SU-DHL-6 (cell line): ENCODE data around the gene EML4.

Experiments used
- EZH2phosphoT487 ChIP-seq: fragments of 200-600 bp; sonication (generic), shearing (Covaris generic); conservative IDR thresholded peaks from 2 replicates; pipeline ENCODE4 v1.6.1; 2018; ENCODE audit warnings: mild to moderate bottlenecking, antibody characterized with exemption, low read length, moderate library complexity, mixed read lengths
- TF ChIP-seq, protein P1 (sequence below): fragments of 200-600 bp; sonication (generic); IDR thresholded peaks from one replicate; pipeline ENCODE4 v1.5.1; 2017; ENCODE audit warnings: antibody characterized with exemption, mild to moderate bottlenecking, low read length, moderate library complexity; ENCODE audit not compliant: insufficient read depth, poor library complexity, severe bottlenecking

GRCh38 chr2:42261518-42262195 lies 92.5 kb downstream of the EML4 start:
- TF ChIP-seq, protein P1, sequence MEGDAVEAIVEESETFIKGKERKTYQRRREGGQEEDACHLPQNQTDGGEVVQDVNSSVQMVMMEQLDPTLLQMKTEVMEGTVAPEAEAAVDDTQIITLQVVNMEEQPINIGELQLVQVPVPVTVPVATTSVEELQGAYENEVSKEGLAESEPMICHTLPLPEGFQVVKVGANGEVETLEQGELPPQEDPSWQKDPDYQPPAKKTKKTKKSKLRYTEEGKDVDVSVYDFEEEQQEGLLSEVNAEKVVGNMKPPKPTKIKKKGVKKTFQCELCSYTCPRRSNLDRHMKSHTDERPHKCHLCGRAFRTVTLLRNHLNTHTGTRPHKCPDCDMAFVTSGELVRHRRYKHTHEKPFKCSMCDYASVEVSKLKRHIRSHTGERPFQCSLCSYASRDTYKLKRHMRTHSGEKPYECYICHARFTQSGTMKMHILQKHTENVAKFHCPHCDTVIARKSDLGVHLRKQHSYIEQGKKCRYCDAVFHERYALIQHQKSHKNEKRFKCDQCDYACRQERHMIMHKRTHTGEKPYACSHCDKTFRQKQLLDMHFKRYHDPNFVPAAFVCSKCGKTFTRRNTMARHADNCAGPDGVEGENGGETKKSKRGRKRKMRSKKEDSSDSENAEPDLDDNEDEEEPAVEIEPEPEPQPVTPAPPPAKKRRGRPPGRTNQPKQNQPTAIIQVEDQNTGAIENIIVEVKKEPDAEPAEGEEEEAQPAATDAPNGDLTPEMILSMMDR, result no peak
- TF ChIP-seq EZH2phosphoT487, result no peak
